H1 (cell line): Measurements from ENCODE around the gene OGFR. TPM values are rescaled to one million over a fixed set of nuclear protein-coding genes. Genes with fewer than 3 reads are reported as not detected.

ENCODE experiments used
- CTCF ChIA-PET: fragments of 300-600 bp; sonication (Branson Sonifier 250); formaldehyde crosslinking; loops from one replicate; lab custom pipeline; 2021; ENCODE audit not compliant: partially characterized antibody; lab: Charles Lee
- POLR2A ChIA-PET: fragments of 300-600 bp; sonication (Branson Sonifier 250); formaldehyde crosslinking; loops from one replicate; lab custom pipeline; 2021; ENCODE audit warnings: inconsistent platforms; ENCODE audit not compliant: partially characterized antibody; lab: Charles Lee
- DNase-seq, 2 experiments: peaks; one replicate each; pipeline versions ENCODE4 v3.0.0 to v3.0.0-alpha.2; 2010 to 2022; ENCODE audit warnings: low spot score in 2 of 2, low read depth in 1 of 2, mixed read lengths in 1 of 2
- FAIRE-seq: peaks from 2 replicates; lab custom pipeline; 2011; peaks lifted over from hg19 to GRCh38; lab: Jason Lieb, UNC
- H2AFZ ChIP-seq: 2 replicates; pipeline ENCODE4 v1.8.1; 2012; ENCODE audit warnings: low read length, inconsistent platforms
- H2AK5ac ChIP-seq: 2 replicates; pipeline ENCODE4 v1.6.1; 2013; ENCODE audit warnings: low read depth, low read length
- H2BK120ac ChIP-seq: replicated peaks from 2 replicates; pipeline ENCODE3; 2013; ENCODE audit warnings: low read depth, low read length, inconsistent platforms
- H2BK12ac ChIP-seq: 2 replicates; pipeline ENCODE4 v1.6.1; 2013; ENCODE audit warnings: low read depth, low read length
- H2BK15ac ChIP-seq: 2 replicates; pipeline ENCODE4 v1.6.1; 2013; ENCODE audit warnings: low read length
- H2BK20ac ChIP-seq: 2 replicates; pipeline ENCODE4 v1.6.1; 2013; ENCODE audit warnings: low read length
- H2BK5ac ChIP-seq: 2 replicates; pipeline ENCODE4 v1.6.1; 2013; ENCODE audit warnings: low read depth, low read length
- H3K14ac ChIP-seq: 2 replicates; pipeline ENCODE4 v1.6.1; 2013; ENCODE audit warnings: inconsistent platforms; ENCODE audit not compliant: insufficient read length
- H3K18ac ChIP-seq: 2 replicates; pipeline ENCODE4 v1.6.1; 2013; ENCODE audit warnings: low read length; ENCODE audit errors: extremely low read depth
- H3K23ac ChIP-seq: 2 replicates; pipeline ENCODE4 v1.6.1; 2013; ENCODE audit warnings: inconsistent platforms; ENCODE audit not compliant: insufficient read length
- H3K23me2 ChIP-seq: 2 replicates; pipeline ENCODE4 v1.6.1; 2013; ENCODE audit warnings: low read depth, low read length
- H3K27ac ChIP-seq: 2 replicates; pipeline ENCODE4 v1.6.1; 2011; ENCODE audit warnings: low read depth, low read length, inconsistent platforms
- H3K27me3 ChIP-seq, 4 experiments: replicated peaks in 1 of 4; 1 replicate in 1 of 4; 2 replicates in 3 of 4; pipeline versions ENCODE4 v1.6.1 to v1.8.1; 2011 to 2013; ENCODE audit warnings: low read length in 3 of 4, mild to moderate bottlenecking in 3 of 4, inconsistent platforms in 2 of 4, mixed read lengths in 2 of 4, moderate library complexity in 1 of 4; ENCODE audit not compliant: control insufficient read depth in 3 of 4, insufficient read depth in 3 of 4; ENCODE audit errors: extremely low read depth in 1 of 4
- H3K36me3 ChIP-seq, 4 experiments: 2 replicates each; pipeline versions ENCODE4 v1.6.1 to v1.8.1; 2011 to 2013; ENCODE audit warnings: mild to moderate bottlenecking in 4 of 4, low read length in 3 of 4, moderate library complexity in 2 of 4, control low read depth in 1 of 4, inconsistent platforms in 1 of 4; ENCODE audit not compliant: insufficient read depth in 4 of 4, control insufficient read depth in 2 of 4
- H3K4ac ChIP-seq: replicated peaks from 2 replicates; pipeline ENCODE3; 2013; ENCODE audit warnings: low read length, low read depth, mixed read lengths, inconsistent platforms; ENCODE audit not compliant: insufficient read length
- H3K4me1 ChIP-seq, 4 experiments: replicated peaks in 1 of 4; 1 replicate in 1 of 4; 2 replicates in 3 of 4; pipeline versions ENCODE4 v1.6.1 to v1.8.1; 2011 to 2013; ENCODE audit warnings: low read length in 3 of 4, inconsistent platforms in 2 of 4, mixed read lengths in 1 of 4; ENCODE audit not compliant: insufficient read depth in 4 of 4, control insufficient read depth in 3 of 4
- H3K4me2 ChIP-seq, 2 experiments: 2 replicates each; pipeline versions ENCODE4 v1.6.1 to v1.8.1; 2011 to 2013; ENCODE audit warnings: low read depth in 2 of 2, low read length in 2 of 2, control low read depth in 1 of 2, inconsistent platforms in 1 of 2, mild to moderate bottlenecking in 1 of 2; ENCODE audit not compliant: insufficient read depth in 1 of 2
- H3K4me3 ChIP-seq, 4 experiments: fragments of 200-600, 300-600 bp in 1 of 4; sonication (generic), shearing (Covaris generic), sonication (Bioruptor Twin) in 1 of 4; 2 replicates each; pipeline versions ENCODE4 v1.5.1 to v1.8.1; 2011 to 2016; ENCODE audit warnings: low read length in 4 of 4, low read depth in 3 of 4, control low read depth in 2 of 4, inconsistent platforms in 2 of 4, mild to moderate bottlenecking in 2 of 4, mixed read lengths in 1 of 4, moderate library complexity in 1 of 4; ENCODE audit not compliant: insufficient read depth in 2 of 4; ENCODE audit errors: extremely low read depth in 1 of 4
- H3K56ac ChIP-seq: replicated peaks from 2 replicates; pipeline ENCODE3; 2013; ENCODE audit warnings: low read depth, mild to moderate bottlenecking, mixed read lengths, low read length, inconsistent platforms; ENCODE audit not compliant: insufficient read length
- H3K79me1 ChIP-seq: 2 replicates; pipeline ENCODE4 v1.6.1; 2013; ENCODE audit warnings: low read depth, low read length, control low read depth
- H3K79me2 ChIP-seq, 2 experiments: 2 replicates each; pipeline versions ENCODE4 v1.6.1 to v1.8.1; 2012 to 2013; ENCODE audit warnings: low read length in 2 of 2, mild to moderate bottlenecking in 2 of 2, inconsistent platforms in 1 of 2; ENCODE audit not compliant: insufficient read depth in 2 of 2, control insufficient read depth in 1 of 2
- H3K9ac ChIP-seq, 4 experiments: replicated peaks in 1 of 4; 1 replicate in 1 of 4; 2 replicates in 3 of 4; pipeline versions ENCODE4 v1.6.1 to v1.8.1; 2011 to 2013; ENCODE audit warnings: low read depth in 3 of 4, low read length in 3 of 4, control low read depth in 2 of 4, mild to moderate bottlenecking in 2 of 4, moderate library complexity in 2 of 4, inconsistent platforms in 1 of 4; ENCODE audit errors: extremely low read depth in 1 of 4
- H3K9me3 ChIP-seq, 2 experiments: 2 replicates each; pipeline versions ENCODE4 v1.6.1 to v1.8.1; 2012 to 2013; ENCODE audit warnings: mild to moderate bottlenecking in 2 of 2, moderate library complexity in 2 of 2, control low read depth in 1 of 2, inconsistent platforms in 1 of 2, low read depth in 1 of 2, low read length in 1 of 2, mixed read lengths in 1 of 2; ENCODE audit not compliant: insufficient read depth in 2 of 2
- H4K20me1 ChIP-seq, 2 experiments: replicated peaks in 1 of 2; 2 replicates each; pipeline versions ENCODE3 to v1.8.1; 2011 to 2013; ENCODE audit warnings: inconsistent platforms in 2 of 2, low read length in 2 of 2, mild to moderate bottlenecking in 1 of 2; ENCODE audit not compliant: insufficient read depth in 2 of 2, control insufficient read depth in 1 of 2
- H4K5ac ChIP-seq: 2 replicates; pipeline ENCODE4 v1.6.1; 2013; ENCODE audit warnings: low read length, low read depth, mixed read lengths, inconsistent platforms; ENCODE audit not compliant: insufficient read length
- H4K8ac ChIP-seq: 2 replicates; pipeline ENCODE4 v1.8.0; 2013; ENCODE audit warnings: mild to moderate bottlenecking, moderate library complexity, low read length, inconsistent platforms; ENCODE audit not compliant: insufficient read depth; ENCODE audit errors: extremely low read depth
- H4K91ac ChIP-seq: replicated peaks from 2 replicates; pipeline ENCODE3; 2013; ENCODE audit warnings: low read length, mixed read lengths, inconsistent platforms; ENCODE audit not compliant: insufficient read length
- CHD1 ChIP-seq: IDR thresholded peaks from 2 replicates; pipeline ENCODE4 v1.6.1; 2012; ENCODE audit warnings: low read depth, low read length, improper control_type of control experiment
- CTCF ChIP-seq, 3 experiments: IDR thresholded peaks; 1 replicate in 2 of 3; 2 replicates in 1 of 3; pipeline versions ENCODE4 v1.5.1 to v1.6.1; 2011; ENCODE audit warnings: low read length in 3 of 3, mild to moderate bottlenecking in 3 of 3, inconsistent platforms in 2 of 3, low read depth in 1 of 3, moderate library complexity in 1 of 3; ENCODE audit not compliant: insufficient read depth in 1 of 3; ENCODE audit errors: control extremely low read depth in 1 of 3
- FOSL1 ChIP-seq: IDR thresholded peaks from 2 replicates; pipeline ENCODE4 v1.6.1; 2011; ENCODE audit warnings: mild to moderate bottlenecking, low read depth, low read length, moderate library complexity; ENCODE audit not compliant: insufficient read depth
- KDM4A ChIP-seq: IDR thresholded peaks from one replicate; pipeline ENCODE4 v1.7.1; 2012; ENCODE audit warnings: low read depth, mild to moderate bottlenecking, moderate library complexity, low read length, inconsistent platforms; ENCODE audit not compliant: severe bottlenecking
- POU5F1 ChIP-seq: IDR thresholded peaks from 2 replicates; pipeline ENCODE4 v1.6.1; 2011; ENCODE audit warnings: low read depth, mild to moderate bottlenecking, low read length, moderate library complexity
- RNF2 ChIP-seq: fragments of 200-900, 300-1000 bp; sonication (generic); IDR thresholded peaks from 2 replicates; pipeline ENCODE4 v1.7.1; 2016; ENCODE audit warnings: borderline replicate concordance, low read depth, mild to moderate bottlenecking, antibody characterized with exemption, low read length; ENCODE audit not compliant: poor library complexity, severe bottlenecking; ENCODE audit errors: missing control alignments
- WGBS, 2 experiments: shearing (Covaris generic) in 1 of 2; methylation state at CpG; one replicate each; pipeline versions ENCODE4 v1.1.6 to v1.1.7; 2013 to 2015; ENCODE audit warnings: low lambda C conversion rate in 2 of 2, mixed read lengths in 2 of 2, inconsistent platforms in 1 of 2, low coverage in 1 of 2, missing lambda C conversion rate in 1 of 2; ENCODE audit not compliant: insufficient replicate concordance in 2 of 2, insufficient coverage in 1 of 2, insufficient read length in 1 of 2; ENCODE audit errors: extremely low coverage in 1 of 2, missing lambda C conversion rate in 1 of 2; 5-methylcytosine and 5-hydroxymethylcytosine counted together
- polyA plus RNA-seq, 7 experiments: library from polyadenylated mRNA; depleted of rRNA in 3 of 7; stranded (reverse) in 5 of 7; unstranded in 2 of 7; fragments of >200 nt in 5 of 7; fragments of 200-250 nt in 2 of 7; gene quantifications; 1 replicate in 5 of 7; 2 replicates in 1 of 7; 4 replicates in 1 of 7; pipeline versions ENCODE4 v1.2.1 to v1.2.3, GENCODE V29; 2011 to 2013; ENCODE audit warnings: missing spikeins in 2 of 7, mixed read lengths in 2 of 7
- total RNA-seq: library from RNA; stranded (reverse); fragmentation: NEBNext Ultra II Directional; extraction: Animal tissue kit (Norgen Biotek cat#: 25700); gene quantifications from 2 replicates; pipeline ENCODE4 v1.2.1, GENCODE V29; 2021

Gene OGFR
- total and polyA plus RNA-seq, 2 of the 8 experiments (the other 6 are each of a cell fraction or from before 2014, with no cell fraction given), result 13.9 to 25.1 TPM

DNA sequence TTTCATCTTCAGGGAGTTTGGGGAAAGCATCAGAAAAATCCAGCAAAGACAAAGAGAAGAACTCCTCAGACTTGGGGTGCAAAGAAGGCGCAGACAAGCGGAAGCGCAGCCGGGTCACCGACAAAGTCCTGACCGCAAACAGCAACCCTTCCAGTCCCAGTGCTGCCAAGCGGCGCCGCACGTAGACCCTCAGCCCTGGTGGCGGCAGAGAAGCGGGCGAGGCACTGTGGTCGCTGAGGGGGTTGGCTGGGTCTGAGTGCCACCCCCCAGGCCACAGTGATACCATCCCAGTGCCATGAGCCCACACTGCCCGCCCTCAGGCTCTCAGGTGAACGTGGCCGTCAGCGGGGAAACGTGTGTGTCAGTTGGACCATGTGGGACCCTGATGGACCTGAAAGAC, 5.2 kb upstream of the OGFR start:
- Histone ChIP-seq H3K79me2 (no peaks in the 10 kb centered on the region), H2AFZ (no peak overlapping the region), H3K36me3 (peaks cover 2 to 26% (median 9%) of the 10 kb centered on the region in 4 experiments; a peak in 4 of 8 replicates), H2AK5ac (no peak overlapping the region), H3K79me1 (no peaks in the 10 kb centered on the region), H2BK5ac (no peak overlapping the region; the same call in 1 of the 2 replicates), H2BK120ac (no peak overlapping the region), H2BK15ac (no peak overlapping the region), H4K20me1 (peaks cover 0 to 15% of the 10 kb centered on the region in 2 experiments), H3K27me3 (peaks cover 0 to 22% (median 14%) of the 10 kb centered on the region in 4 experiments; a peak in 5 of 7 replicates), H3K4me2 (no peak overlapping the region), H3K14ac (no peak overlapping the region), H3K23ac (no peak overlapping the region), H4K91ac (no peak overlapping the region), H3K9me3 (no peaks in the 10 kb centered on the region), H3K4me3 (no peak overlapping the region), H3K4me1 (peaks cover 0 to 8% (median 1%) of the 10 kb centered on the region in 4 experiments; a peak in 2 of 7 replicates), H3K27ac (no peak overlapping the region), H4K8ac (no peak overlapping the region), H3K56ac (no peak overlapping the region), H4K5ac (no peak overlapping the region), H3K9ac (no peak overlapping the region), H3K23me2 (peaks cover 7% of the 10 kb centered on the region; the same call in 1 of the 2 replicates), H2BK20ac (no peak overlapping the region), H3K4ac (no peak overlapping the region), H2BK12ac (no peak overlapping the region), H3K18ac (no peak overlapping the region)
- no peak for DNase-seq
- ChIA-PET POLR2A (interaction anchor here (1.3 kb wide), 1 partner anchor 16 kb away, joined by 4 read pairs; no protein-coding TSS in a partner anchor), CTCF (interaction anchor here (0.6 to 6.2 kb wide), 3 partner anchors 7 to 16 kb away, joined by 3 to 37 read pairs (median 3); no protein-coding TSS in a partner anchor)
- FAIRE-seq, result no peak
- 97% methylated on average over 19 of the region's 19 CpGs; no CpG with 5 or more reads in 1 of the 2 experiments for WGBS, 2 experiments
- no peak for TF ChIP-seq CHD1
- no peak for TF ChIP-seq CTCF (IDR thresholded peaks at IDR 0.05; ENCODE audit: control extremely low read depth in 1 of 3, insufficient read depth in 1 of 3, low read depth in 1 of 3, low read length in 3 of 3)
- TF ChIP-seq KDM4A, result no peak
- no peak for TF ChIP-seq FOSL1
- no peak for TF ChIP-seq RNF2
- no peak for TF ChIP-seq POU5F1
